Endothelial cell of umbilical vein (primary cell): ENCODE data around the gene RTCA. TPM values are rescaled to one million over a fixed set of nuclear protein-coding genes. Genes with fewer than 3 reads are reported as not detected.

Experiments used
- BruUV-seq: library from RNA; stranded (reverse); fragments of 400-500 nt; replicated peaks from 2 replicates; lab custom pipeline; 2021; lab: Mats Ljungman, UMichigan
- CTCF ChIA-PET: fragments of 300-600, 350-600 bp; sonication (Branson Sonifier 250); formaldehyde crosslinking; loops from one replicate; lab custom pipeline; 2021; ENCODE audit warnings: antibody characterized with exemption, inconsistent platforms; lab: Charles Lee
- POLR2A ChIA-PET: fragments of 300-600, 350-600 bp; sonication (Branson Sonifier 250); formaldehyde crosslinking; loops from one replicate; lab custom pipeline; 2021; ENCODE audit warnings: antibody characterized with exemption, inconsistent platforms; lab: Charles Lee
- DNase-seq: peaks from one replicate; pipeline ENCODE4 v3.0.0-alpha.2; 2011; ENCODE audit warnings: low read depth, low spot score
- FAIRE-seq: peaks from 2 replicates; lab custom pipeline; 2011; peaks lifted over from hg19 to GRCh38; lab: Jason Lieb, UNC
- H2AFZ ChIP-seq: 2 replicates; pipeline ENCODE4 v1.6.0; 2012; ENCODE audit warnings: low read depth, low read length, control low read depth, inconsistent platforms
- H3K27ac ChIP-seq: 2 replicates; pipeline ENCODE4 v1.5.1; 2011; ENCODE audit warnings: low read depth, mild to moderate bottlenecking, control low read depth, low read length, moderate library complexity; ENCODE audit not compliant: insufficient read depth
- H3K27me3 ChIP-seq, 2 experiments: 2 replicates each; pipeline versions ENCODE4 v1.6.0 to v1.6.1; 2011; ENCODE audit warnings: low read length in 2 of 2, mixed read lengths in 1 of 2; ENCODE audit not compliant: control insufficient read depth in 2 of 2, insufficient read depth in 2 of 2
- H3K36me3 ChIP-seq, 2 experiments: 2 replicates in 1 of 2; 3 replicates in 1 of 2; pipeline ENCODE4 v1.5.1; 2011; ENCODE audit warnings: low read length in 2 of 2, mild to moderate bottlenecking in 1 of 2, moderate library complexity in 1 of 2; ENCODE audit not compliant: control insufficient read depth in 2 of 2, insufficient read depth in 2 of 2; ENCODE audit errors: extremely low read depth in 1 of 2
- H3K4me1 ChIP-seq: 3 replicates; pipeline ENCODE4 v1.5.1; 2011; ENCODE audit warnings: mild to moderate bottlenecking, low read length; ENCODE audit not compliant: control insufficient read depth, insufficient read depth; ENCODE audit errors: extremely low read depth
- H3K4me2 ChIP-seq: 2 replicates; pipeline ENCODE4 v1.6.1; 2011; ENCODE audit warnings: low read length, control low read depth, mixed read lengths; ENCODE audit not compliant: insufficient read depth
- H3K4me3 ChIP-seq, 3 experiments: fragments of 200-600 bp in 1 of 3; sonication (generic), shearing (Covaris generic) in 1 of 3; replicated peaks in 1 of 3; 2 replicates each; pipeline ENCODE4 v1.5.1; 2011 to 2016; ENCODE audit warnings: control low read depth in 3 of 3, low read length in 3 of 3, mild to moderate bottlenecking in 2 of 3, inconsistent platforms in 1 of 3, low read depth in 1 of 3, moderate library complexity in 1 of 3; ENCODE audit not compliant: insufficient read depth in 1 of 3
- H3K79me2 ChIP-seq: 2 replicates; pipeline ENCODE4 v1.6.0; 2012; ENCODE audit warnings: low read length, inconsistent platforms; ENCODE audit not compliant: control insufficient read depth, insufficient read depth
- H3K9ac ChIP-seq: replicated peaks from 2 replicates; pipeline ENCODE3; 2011; ENCODE audit warnings: low read length, control low read depth; ENCODE audit not compliant: insufficient read depth; ENCODE audit errors: extremely low read depth
- H3K9me1 ChIP-seq: replicated peaks from 3 replicates; pipeline ENCODE4 v1.6.0; 2011; ENCODE audit warnings: mild to moderate bottlenecking, low read length; ENCODE audit not compliant: control insufficient read depth, insufficient read depth; ENCODE audit errors: extremely low read depth
- H3K9me3 ChIP-seq: replicated peaks from 2 replicates; pipeline ENCODE4 v1.5.1; 2012; ENCODE audit warnings: low read length, inconsistent platforms; ENCODE audit not compliant: control insufficient read depth, insufficient read depth
- H4K20me1 ChIP-seq: replicated peaks from 2 replicates; pipeline ENCODE3; 2011; ENCODE audit warnings: mild to moderate bottlenecking, low read length; ENCODE audit not compliant: control insufficient read depth, insufficient read depth; ENCODE audit errors: extremely low read depth
- CTCF ChIP-seq, 2 donors: IDR thresholded peaks; 1 replicate in 1 of 2; 2 replicates in 1 of 2; pipeline ENCODE4 v1.5.1; 2011; ENCODE audit warnings: low read length in 2 of 2, mild to moderate bottlenecking in 2 of 2, moderate library complexity in 2 of 2, control low read depth in 1 of 2, inconsistent platforms in 1 of 2, low read depth in 1 of 2; ENCODE audit not compliant: insufficient read depth in 1 of 2; ENCODE audit errors: extremely low read depth in 1 of 2
- EZH2 ChIP-seq: IDR thresholded peaks from 2 replicates; pipeline ENCODE4 v1.6.1; 2012; ENCODE audit warnings: borderline replicate concordance, low read depth, mild to moderate bottlenecking, moderate library complexity, low read length, inconsistent platforms; ENCODE audit not compliant: severe bottlenecking
- FOS ChIP-seq: IDR thresholded peaks from 2 replicates; pipeline ENCODE4 v1.6.1; 2011; ENCODE audit warnings: mild to moderate bottlenecking, low read length, moderate library complexity, borderline replicate concordance; ENCODE audit not compliant: insufficient read depth
- GATA2 ChIP-seq: IDR thresholded peaks from 2 replicates; pipeline ENCODE4 v1.7.0; 2011; ENCODE audit warnings: low read depth, mild to moderate bottlenecking, moderate library complexity, mixed read lengths, low read length; ENCODE audit not compliant: insufficient read length, insufficient read depth
- JUN ChIP-seq: IDR thresholded peaks from 2 replicates; pipeline ENCODE4 v1.6.1; 2011; ENCODE audit warnings: borderline replicate concordance, low read depth; ENCODE audit not compliant: insufficient read length, insufficient read depth
- MAX ChIP-seq: IDR thresholded peaks from 2 replicates; pipeline ENCODE4 v1.6.1; 2011; ENCODE audit not compliant: insufficient read depth, insufficient read length
- MYC ChIP-seq: IDR thresholded peaks from one replicate; pipeline ENCODE4 v1.6.1; 2011; ENCODE audit warnings: mild to moderate bottlenecking, low read depth, low read length
- POLR2A ChIP-seq: IDR thresholded peaks from 2 replicates; pipeline ENCODE4 v1.6.1; 2012; ENCODE audit warnings: low read depth, mild to moderate bottlenecking, control low read depth, low read length
- POLR2AphosphoS5 ChIP-seq: IDR thresholded peaks from 2 replicates; pipeline ENCODE4 v1.6.1; 2012; ENCODE audit warnings: low read depth, mild to moderate bottlenecking, control low read depth, low read length, moderate library complexity; ENCODE audit not compliant: insufficient read depth
- dilution Hi-C: fragments of 300-500 bp; cut with MboI; formaldehyde crosslinking; loops from one replicate; pipeline ENCODE4 v1.15.0; 2019; ENCODE audit warnings: low sequenced_read_pairs; ENCODE audit not compliant: extremely low pct_ligation_motif_present
- intact Hi-C: fragments of 100-400 bp; cut with micrococcal nuclease; formaldehyde crosslinking; loops from one replicate; pipeline ENCODE4 v1.10.0; 2022
- polyA plus RNA-seq, 4 experiments: library from polyadenylated mRNA; depleted of rRNA in 3 of 4; stranded (reverse) in 3 of 4; unstranded in 1 of 4; fragments of >200 nt; gene quantifications; 2 replicates each; pipeline versions ENCODE4 v1.2.1 to v1.2.3, GENCODE V29; 2011 to 2012; ENCODE audit warnings: missing spikeins in 1 of 4
- total RNA-seq: library from RNA; stranded (reverse); gene quantifications from 2 replicates; pipeline ENCODE4 v1.2.3, GENCODE V29; 2021

Gene RTCA
- total and polyA plus RNA-seq, 2 donors (not counting 3 experiments of a cell fraction or from before 2014, with no cell fraction given), result 20.3 to 46.6 TPM

GRCh38 chr1:100309863-100310262 is 43.8 kb downstream of the RTCA start:
- no peaks in the 10 kb centered on the region for H3K79me2 ChIP-seq
- intact Hi-C loops, result loop anchor here (5.0 kb wide), 1 partner anchor 42 kb away; the partner anchor contains the start of gene CDC14A
- no peak overlapping the region for H3K9ac ChIP-seq
- POLR2A ChIA-PET, result no interaction called here
- no peaks in the 10 kb centered on the region for H3K9me1 ChIP-seq
- H3K4me1 ChIP-seq, result peaks cover 9% of the 10 kb centered on the region
- H3K36me3 ChIP-seq, result no peaks in the 10 kb centered on the region
- no peaks in the 10 kb centered on the region for H3K9me3 ChIP-seq
- H2AFZ ChIP-seq, result no peak overlapping the region
- CTCF ChIA-PET, result no interaction called here
- no peak overlapping the region for H3K4me3 ChIP-seq
- no peaks in the 10 kb centered on the region for H4K20me1 ChIP-seq
- no peak for FAIRE-seq
- peaks cover 0 to 2% of the 10 kb centered on the region in 2 experiments for H3K27me3 ChIP-seq
- TF ChIP-seq MYC, result no peak
- TF ChIP-seq MAX, result no peak
- TF ChIP-seq POLR2A, result no peak
- no peak for TF ChIP-seq CTCF (IDR thresholded peaks at IDR 0.05; ENCODE audit: extremely low read depth in 1 of 2, insufficient read depth in 1 of 2, low read depth in 1 of 2, low read length in 2 of 2)
- TF ChIP-seq EZH2, result no peak
- TF ChIP-seq JUN, result no peak
- TF ChIP-seq GATA2, result no peak
- TF ChIP-seq POLR2AphosphoS5, result no peak
- TF ChIP-seq FOS, result no peak
- BruUV-seq, result no TSS peak
- DNase-seq, result no peak
- H3K27ac ChIP-seq, result no peak overlapping the region
- dilution Hi-C loops, result no loop called here
- no peak overlapping the region for H3K4me2 ChIP-seq
